Urinary bladder (tissue), 4 donors: Measurements from ENCODE around the gene PDE6G. TPM values are rescaled to one million over a fixed set of nuclear protein-coding genes. Genes with fewer than 3 reads are reported as not detected.

Experiments
- DNase-seq: peaks from one replicate; pipeline ENCODE4 v3.0.0-alpha.2; 2015; ENCODE audit errors: extremely low spot score
- H3K27ac ChIP-seq: one replicate; pipeline ENCODE4 v1.5.1; 2013; ENCODE audit warnings: low read depth, mild to moderate bottlenecking, moderate library complexity
- H3K36me3 ChIP-seq: one replicate; pipeline ENCODE4 v1.6.1; 2013; ENCODE audit warnings: mild to moderate bottlenecking, moderate library complexity; ENCODE audit not compliant: insufficient read depth
- H3K4me1 ChIP-seq: one replicate; pipeline ENCODE4 v1.6.1; 2013; ENCODE audit warnings: mild to moderate bottlenecking, moderate library complexity; ENCODE audit not compliant: insufficient read depth
- H3K4me3 ChIP-seq: one replicate; pipeline ENCODE4 v1.5.1; 2013; ENCODE audit warnings: low read depth, low read length
- WGBS: extraction: QIAGEN DNeasy Blood & Tissue Kit; methylation state at CpG from one replicate; pipeline ENCODE4 v1.1.7; 2013; 5-methylcytosine and 5-hydroxymethylcytosine counted together
- polyA plus RNA-seq: library from polyadenylated mRNA; stranded (reverse); fragments of 200-250 nt; gene quantifications from one replicate; pipeline ENCODE4 v1.2.3, GENCODE V29; 2013
- small RNA-seq: library from RNA; depleted of rRNA; stranded (forward); fragments of <200 nt; gene quantifications from one replicate; pipeline ENCODE3, GENCODE V24; 2014
- total RNA-seq: library from RNA; depleted of rRNA; stranded (reverse); fragments of >200 nt; gene quantifications from one replicate; pipeline ENCODE4 v1.2.3, GENCODE V29; 2014
- donor health status: healthy with polysubstance abuse.
- donor health status: healthy.

PDE6G gene
- total and polyA plus RNA-seq, 2 donors: 1.2 TPM; not detected in 1

DNA sequence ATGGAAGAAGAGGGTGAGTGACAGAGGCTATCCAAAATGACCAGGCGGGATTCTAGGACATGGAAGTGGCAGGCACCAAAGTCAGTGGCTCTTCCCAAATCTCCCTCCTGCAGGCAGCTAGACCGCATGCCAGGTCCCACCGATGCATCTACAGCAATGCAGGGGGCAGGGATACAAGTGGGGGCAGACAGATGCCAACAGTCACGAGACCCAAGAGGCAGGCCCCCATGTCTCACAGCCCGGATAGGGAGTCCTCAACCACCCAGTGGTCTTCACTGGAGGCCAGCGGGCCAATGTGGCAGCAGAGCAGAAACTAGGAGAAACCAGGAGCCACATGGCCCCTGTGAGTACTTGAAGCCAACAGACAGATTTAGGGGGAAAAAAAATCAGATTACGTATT is 39.5 kb downstream of the PDE6G start:
- Histone ChIP-seq H3K27ac (no peak overlapping the region), H3K36me3 (peaks cover 7% of the 10 kb centered on the region), H3K4me3 (no peak overlapping the region), H3K4me1 (no peaks in the 10 kb centered on the region)
- no peak for DNase-seq
- WGBS: 65% methylated on average over 7 of the region's 7 CpGs

DNA sequence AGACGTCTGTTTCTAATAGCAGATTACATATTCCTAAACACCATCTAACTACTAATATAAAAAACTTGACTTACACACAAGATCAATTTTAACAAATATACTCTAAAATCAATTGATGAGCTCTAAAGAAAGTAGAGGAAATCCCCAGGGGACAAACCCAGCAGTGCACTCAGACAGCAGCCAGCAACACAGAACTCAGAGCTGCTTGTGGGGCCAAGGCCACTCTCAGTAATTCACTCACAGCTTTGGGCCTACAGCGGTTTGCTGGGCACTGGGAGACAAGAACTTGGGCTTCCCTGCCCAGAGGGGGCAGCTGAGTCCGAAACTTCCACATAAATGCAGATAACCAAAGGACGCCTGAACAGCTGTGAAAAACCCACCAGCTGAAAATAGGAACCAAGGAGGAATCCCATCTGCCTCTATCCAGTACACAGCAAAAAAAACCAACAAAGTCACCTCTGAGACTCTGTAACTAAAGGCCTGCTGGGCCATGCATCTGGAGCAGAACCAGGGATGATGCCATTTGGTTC is 40.9 kb downstream of the PDE6G start:
- 93% methylated on average over 4 of the region's 4 CpGs for WGBS
- H3K4me3 ChIP-seq: no peak overlapping the region

DNA sequence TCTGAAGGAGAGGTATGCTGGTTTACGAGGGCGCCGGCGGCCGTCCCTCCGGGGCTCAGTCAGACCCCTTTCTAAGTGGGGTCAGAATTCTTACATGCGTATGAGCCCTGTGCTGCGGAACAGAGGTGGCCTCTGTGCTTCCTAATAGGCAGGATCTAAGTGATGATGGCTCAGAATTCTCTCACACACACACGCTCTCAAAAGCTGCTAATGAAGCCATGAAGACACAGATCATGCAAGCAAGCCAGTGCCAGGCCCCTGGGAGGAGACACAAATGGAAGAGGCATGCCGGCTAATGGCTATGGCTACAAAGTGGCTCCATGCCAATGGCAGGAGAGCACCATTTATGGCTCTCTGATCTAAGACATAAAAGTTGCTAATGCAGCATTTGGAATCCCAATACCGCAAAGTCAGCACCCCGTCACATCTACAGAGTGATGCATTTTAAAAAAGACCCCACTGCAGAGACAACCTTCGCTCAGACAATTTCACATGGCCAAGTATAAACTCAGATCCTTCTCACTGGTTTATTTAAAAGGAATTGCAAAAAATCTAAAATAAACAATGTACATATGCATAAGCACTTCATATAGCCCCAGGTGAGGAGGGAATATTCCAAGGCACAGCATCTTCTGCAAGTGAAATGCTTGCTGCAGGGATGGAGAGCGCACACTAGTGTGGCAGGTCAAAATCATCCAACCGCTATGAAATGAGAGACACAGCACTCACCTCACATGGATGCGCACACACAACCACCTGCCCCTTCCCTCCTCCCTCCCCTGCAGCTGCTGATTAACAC is 44.0 kb downstream of the PDE6G start:
- no peak overlapping the region for H3K4me3 ChIP-seq
- 80% methylated on average over 16 of the region's 16 CpGs for WGBS
- H3K27ac ChIP-seq: no peak overlapping the region
- peaks cover 6% of the 10 kb centered on the region for H3K36me3 ChIP-seq
- no peak for DNase-seq
- H3K4me1 ChIP-seq: no peaks in the 10 kb centered on the region

More for the DNA sequence above, 40.9 kb downstream of the PDE6G start:
- DNase-seq: no peak
- Histone ChIP-seq H3K36me3 (peaks cover 4% of the 10 kb centered on the region), H3K27ac (no peak overlapping the region), H3K4me1 (no peaks in the 10 kb centered on the region)

DNA sequence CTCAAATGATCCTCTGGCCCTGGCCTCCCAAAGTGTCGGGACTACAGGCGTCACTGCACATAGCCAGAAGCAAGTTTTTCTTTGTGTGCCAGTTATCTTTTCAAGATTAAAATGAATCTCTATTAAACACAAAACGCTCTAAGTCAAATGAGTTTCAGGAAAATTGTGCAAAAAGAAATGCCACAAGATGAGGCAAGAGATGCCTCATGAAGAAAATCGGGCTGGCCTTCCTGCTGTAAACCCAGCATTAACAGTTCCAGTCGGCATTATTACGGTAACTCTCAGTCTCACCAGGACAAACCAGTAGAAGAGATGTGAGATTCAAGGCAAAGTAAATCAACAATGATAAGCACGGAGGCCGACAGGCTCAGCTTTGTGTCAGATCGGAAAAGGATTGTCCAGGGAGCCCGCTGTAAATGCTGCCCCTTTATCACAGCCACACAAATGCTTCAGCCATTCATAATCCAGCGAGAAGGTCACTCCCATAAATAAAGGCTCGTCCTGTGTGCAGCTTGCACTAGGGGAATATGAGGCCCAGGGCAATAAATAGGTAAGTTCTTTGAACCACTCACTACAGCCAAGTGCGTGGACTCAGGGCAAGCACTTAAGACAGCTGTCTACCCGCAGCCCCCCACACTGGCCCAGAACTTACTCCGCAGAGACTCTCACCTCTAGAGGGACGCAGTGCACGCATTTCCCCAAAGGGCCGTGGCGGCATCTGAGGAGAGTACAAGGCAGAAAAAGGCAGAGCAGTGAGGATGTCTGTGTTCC is 46.6 kb downstream of the PDE6G start:
- no peaks in the 10 kb centered on the region for H3K4me1 ChIP-seq
- peaks cover 6% of the 10 kb centered on the region for H3K36me3 ChIP-seq
- WGBS: 90% methylated on average over 19 of the region's 19 CpGs
- DNase-seq: no peak
- H3K27ac ChIP-seq: no peak overlapping the region
- H3K4me3 ChIP-seq: no peak overlapping the region

DNA sequence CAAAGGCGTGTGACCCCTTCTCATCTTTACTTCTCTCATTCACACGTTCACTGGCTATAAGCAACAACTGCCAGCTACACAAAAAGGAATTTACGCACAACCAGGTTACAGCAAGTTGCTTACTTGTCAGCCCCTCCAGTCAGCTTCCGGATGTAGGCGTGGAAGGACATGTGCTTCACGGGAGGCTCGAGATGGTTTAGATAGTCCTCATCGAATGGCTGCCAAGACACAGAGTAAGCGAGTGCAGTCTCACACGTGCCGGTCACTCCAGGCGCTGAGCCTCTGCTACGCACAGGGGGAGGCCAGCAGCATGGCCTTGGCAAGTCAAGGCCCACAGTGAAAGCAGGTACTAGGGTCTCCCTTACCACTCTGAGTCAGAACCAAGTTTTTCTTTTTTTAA is 47.7 kb downstream of the PDE6G start:
- no peaks in the 10 kb centered on the region for H3K4me1 ChIP-seq
- no peak overlapping the region for H3K4me3 ChIP-seq
- no peak overlapping the region for H3K27ac ChIP-seq
- DNase-seq: no peak
- peaks cover 9% of the 10 kb centered on the region for H3K36me3 ChIP-seq
- WGBS: 91% methylated on average over 13 of the region's 13 CpGs

DNA sequence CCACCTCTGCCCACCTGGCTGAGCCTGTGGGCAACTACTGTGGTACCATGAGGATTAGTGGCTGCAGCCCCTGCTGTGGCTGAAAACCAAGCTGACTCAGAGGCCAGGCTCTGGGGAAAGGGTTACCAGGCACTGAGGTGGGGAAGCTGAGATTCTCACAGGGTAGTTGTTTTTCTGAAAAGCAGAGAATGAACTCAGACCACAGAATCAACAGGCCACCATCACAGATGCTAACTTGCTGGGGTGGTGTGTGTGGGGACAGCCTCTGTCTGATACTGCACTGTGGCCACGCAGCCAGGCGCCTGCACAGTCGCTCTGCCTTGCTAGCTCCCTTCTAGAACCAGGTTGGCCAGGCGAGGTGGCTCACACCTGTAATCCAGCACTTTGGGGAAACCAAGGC is 48.3 kb downstream of the PDE6G start:
- DNase-seq: no peak
- H3K36me3 ChIP-seq: peaks cover 9% of the 10 kb centered on the region
- H3K27ac ChIP-seq: no peak overlapping the region
- no peaks in the 10 kb centered on the region for H3K4me1 ChIP-seq
- no peak overlapping the region for H3K4me3 ChIP-seq
- 97% methylated on average over 4 of the region's 4 CpGs for WGBS

DNA sequence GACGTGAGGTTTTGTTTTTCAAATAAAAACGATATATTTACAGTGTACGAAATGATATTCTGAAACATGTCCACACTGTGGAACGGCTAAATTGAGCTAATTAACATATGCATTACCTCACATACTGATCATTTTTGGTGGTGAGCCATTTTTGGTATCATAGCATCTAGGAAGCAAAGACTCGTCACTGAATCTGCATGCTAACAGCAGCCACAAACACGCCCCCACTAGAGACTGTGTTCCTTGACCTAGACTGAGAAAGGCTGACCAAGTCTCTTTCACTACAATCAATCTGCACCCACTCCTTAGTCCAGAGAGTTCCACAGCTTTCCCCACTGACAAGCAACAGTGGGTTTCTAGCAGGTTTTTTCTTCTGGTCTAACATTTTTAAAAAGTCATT is 48.9 kb downstream of the PDE6G start:
- 75% methylated on average over 6 of the region's 6 CpGs for WGBS
- H3K27ac ChIP-seq: no peak overlapping the region
- H3K36me3 ChIP-seq: peaks cover 9% of the 10 kb centered on the region
- DNase-seq: no peak
- no peaks in the 10 kb centered on the region for H3K4me1 ChIP-seq
- no peak overlapping the region for H3K4me3 ChIP-seq

DNA sequence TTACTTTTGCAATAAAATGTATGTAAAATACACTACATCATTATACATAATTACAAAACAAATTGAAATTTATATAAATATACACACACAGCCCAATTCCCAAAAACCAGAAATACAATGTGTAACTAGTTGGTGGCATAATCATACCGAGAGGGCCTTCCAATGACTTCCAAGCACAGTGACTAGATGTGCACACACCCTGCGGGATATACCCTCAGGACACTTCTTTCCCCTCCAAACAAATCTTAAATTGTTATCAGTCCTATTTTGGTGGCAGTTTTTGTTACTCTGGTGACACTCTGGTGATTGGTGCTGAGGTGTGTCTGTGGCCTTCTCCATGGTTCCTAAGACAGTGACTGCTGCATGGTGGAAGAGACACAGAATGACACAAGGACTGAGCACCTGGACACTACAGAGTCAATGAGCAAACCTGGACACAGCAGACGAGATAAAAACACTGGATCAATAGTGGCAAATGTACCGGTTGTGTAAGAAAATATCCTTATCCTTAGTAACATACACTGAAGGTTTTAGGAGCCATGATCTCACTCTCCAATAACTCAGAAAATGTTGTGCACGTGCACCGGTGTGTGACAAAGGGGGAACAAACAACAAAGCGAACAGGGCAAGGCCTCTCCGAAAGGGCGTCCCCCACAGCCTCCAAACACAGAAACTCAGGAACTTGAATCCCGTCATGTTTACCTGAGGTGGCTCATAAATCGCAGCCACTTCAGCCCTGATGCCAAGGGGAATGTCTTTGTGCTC is 52.3 kb downstream of the PDE6G start:
- Histone ChIP-seq H3K4me3 (no peak overlapping the region), H3K4me1 (peaks cover 2% of the 10 kb centered on the region), H3K27ac (no peak overlapping the region), H3K36me3 (peaks cover 9% of the 10 kb centered on the region)
- DNase-seq: no peak
- WGBS: 80% methylated on average over 11 of the region's 11 CpGs

DNA sequence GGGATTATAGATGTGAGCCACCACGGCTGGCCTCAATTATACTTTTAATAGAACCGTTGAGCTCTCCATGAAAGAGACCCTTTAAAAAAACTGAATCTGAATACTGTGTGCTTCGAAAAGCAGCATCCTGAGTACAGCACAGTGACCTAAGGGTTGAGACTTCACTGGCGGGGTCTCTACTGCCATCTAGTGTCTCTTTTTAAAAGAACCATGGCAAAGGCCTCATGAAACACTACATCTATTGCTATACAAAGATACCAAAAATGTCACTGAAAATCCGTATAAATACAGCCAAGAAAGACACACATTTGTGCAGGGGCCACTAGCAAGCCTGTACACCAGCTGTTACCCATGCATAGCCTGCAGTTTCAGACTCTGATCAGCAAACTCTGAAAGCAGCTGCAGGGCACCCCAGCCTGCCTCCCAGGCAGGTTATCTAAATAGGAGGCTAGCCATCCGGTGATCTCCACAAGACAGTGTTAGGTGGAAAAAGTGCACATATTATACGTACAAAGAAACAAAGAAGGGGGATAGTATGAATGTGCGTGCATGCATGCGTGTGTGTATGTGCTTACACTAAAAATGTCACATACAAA is 54.7 kb downstream of the PDE6G start:
- H3K36me3 ChIP-seq: peaks cover 3% of the 10 kb centered on the region
- 36% methylated on average over 9 of the region's 9 CpGs for WGBS
- DNase-seq: peak; percentile 58
- no peak overlapping the region for H3K4me3 ChIP-seq
- no peak overlapping the region for H3K27ac ChIP-seq
- peaks cover 2% of the 10 kb centered on the region for H3K4me1 ChIP-seq

Small RNAs within 50 kb of the gene (small RNA-seq; reads per million reads assigned to genes)
- not detected for gene MIR6786

Other genes with a start within 250 kb of the PDE6G start
- 2,267 TPM for gene ACTG1, start 143.7 kb downstream of the PDE6G start, total RNA-seq
- 2,840 TPM for gene ACTG1, start 143.7 kb downstream of the PDE6G start, polyA plus RNA-seq
- gene FSCN2, start 128.2 kb downstream of the PDE6G start, total RNA-seq: 0.69 TPM
- gene FSCN2, start 128.2 kb downstream of the PDE6G start, polyA plus RNA-seq: 0.43 TPM
- gene FAAP100, start 104.2 kb downstream of the PDE6G start, total RNA-seq: 14.0 TPM
- 21.0 TPM for gene FAAP100, start 104.2 kb downstream of the PDE6G start, polyA plus RNA-seq
- gene NPLOC4, start 19.4 kb downstream of the PDE6G start, total RNA-seq: 36.5 TPM
- 45.3 TPM for gene NPLOC4, start 19.4 kb downstream of the PDE6G start, polyA plus RNA-seq
- 1.2 TPM for gene TSPAN10, start 19.3 kb downstream of the PDE6G start, total RNA-seq
- gene TSPAN10, start 19.3 kb downstream of the PDE6G start, polyA plus RNA-seq: 0.65 TPM
- 7.5 TPM for gene OXLD1, start 10.1 kb upstream of the PDE6G start, total RNA-seq
- 47.9 TPM for gene OXLD1, start 10.1 kb upstream of the PDE6G start, polyA plus RNA-seq
- gene CCDC137, start 10.2 kb upstream of the PDE6G start, total RNA-seq: 4.3 TPM
- 15.9 TPM for gene CCDC137, start 10.2 kb upstream of the PDE6G start, polyA plus RNA-seq
- gene ARL16, start 27.3 kb upstream of the PDE6G start, total RNA-seq: 19.7 TPM
- gene ARL16, start 27.3 kb upstream of the PDE6G start, polyA plus RNA-seq: 47.0 TPM
- 36.1 TPM for gene HGS, start 27.5 kb upstream of the PDE6G start, total RNA-seq
- gene HGS, start 27.5 kb upstream of the PDE6G start, polyA plus RNA-seq: 92.7 TPM
- gene MRPL12, start 46.8 kb upstream of the PDE6G start, total RNA-seq: 3.3 TPM
- 81.3 TPM for gene MRPL12, start 46.8 kb upstream of the PDE6G start, polyA plus RNA-seq
- 5.7 TPM for gene SLC25A10, start 55.7 kb upstream of the PDE6G start, total RNA-seq
- gene SLC25A10, start 55.7 kb upstream of the PDE6G start, polyA plus RNA-seq: 12.6 TPM
- not detected for gene GCGR, start 147.6 kb upstream of the PDE6G start, total RNA-seq
- gene GCGR, start 147.6 kb upstream of the PDE6G start, polyA plus RNA-seq: 0.16 TPM
- 43.8 TPM for gene MCRIP1, start 176.7 kb upstream of the PDE6G start, total RNA-seq
- gene MCRIP1, start 176.7 kb upstream of the PDE6G start, polyA plus RNA-seq: 190 TPM
- gene PPP1R27, start 178.5 kb upstream of the PDE6G start, total RNA-seq: not detected
- gene PPP1R27, start 178.5 kb upstream of the PDE6G start, polyA plus RNA-seq: not detected
- 262 TPM for gene P4HB, start 204.0 kb upstream of the PDE6G start, total RNA-seq
- 367 TPM for gene P4HB, start 204.0 kb upstream of the PDE6G start, polyA plus RNA-seq
- gene ARHGDIA, start 214.8 kb upstream of the PDE6G start, total RNA-seq: 31.0 TPM
- gene ARHGDIA, start 214.8 kb upstream of the PDE6G start, polyA plus RNA-seq: 277 TPM
- 51.3 TPM for gene ALYREF, start 235.0 kb upstream of the PDE6G start, total RNA-seq
- gene ALYREF, start 235.0 kb upstream of the PDE6G start, polyA plus RNA-seq: 47.6 TPM
- 51.6 TPM for gene ANAPC11, start 235.2 kb upstream of the PDE6G start, total RNA-seq
- 245 TPM for gene ANAPC11, start 235.2 kb upstream of the PDE6G start, polyA plus RNA-seq
- 0.69 TPM for gene NPB, start 245.7 kb upstream of the PDE6G start, total RNA-seq
- gene NPB, start 245.7 kb upstream of the PDE6G start, polyA plus RNA-seq: 0.85 TPM